H1 (cell line): ENCODE measurements around the gene NPTXR. TPM values are rescaled to one million over a fixed set of nuclear protein-coding genes. Genes with fewer than 3 reads are reported as not detected.

Experiments
- CTCF ChIA-PET: fragments of 300-600 bp; sonication (Branson Sonifier 250); formaldehyde crosslinking; loops from one replicate; lab custom pipeline; 2021; ENCODE audit not compliant: partially characterized antibody; lab: Charles Lee
- POLR2A ChIA-PET: fragments of 300-600 bp; sonication (Branson Sonifier 250); formaldehyde crosslinking; loops from one replicate; lab custom pipeline; 2021; ENCODE audit warnings: inconsistent platforms; ENCODE audit not compliant: partially characterized antibody; lab: Charles Lee
- DNase-seq, 2 experiments: peaks; one replicate each; pipeline versions ENCODE4 v3.0.0 to v3.0.0-alpha.2; 2010 to 2022; ENCODE audit warnings: low spot score in 2 of 2, low read depth in 1 of 2, mixed read lengths in 1 of 2
- FAIRE-seq: peaks from 2 replicates; lab custom pipeline; 2011; peaks lifted over from hg19 to GRCh38; lab: Jason Lieb, UNC
- H2AFZ ChIP-seq: 2 replicates; pipeline ENCODE4 v1.8.1; 2012; ENCODE audit warnings: low read length, inconsistent platforms
- H2AK5ac ChIP-seq: 2 replicates; pipeline ENCODE4 v1.6.1; 2013; ENCODE audit warnings: low read depth, low read length
- H2BK120ac ChIP-seq: replicated peaks from 2 replicates; pipeline ENCODE3; 2013; ENCODE audit warnings: low read depth, low read length, inconsistent platforms
- H2BK12ac ChIP-seq: 2 replicates; pipeline ENCODE4 v1.6.1; 2013; ENCODE audit warnings: low read depth, low read length
- H2BK15ac ChIP-seq: 2 replicates; pipeline ENCODE4 v1.6.1; 2013; ENCODE audit warnings: low read length
- H2BK20ac ChIP-seq: 2 replicates; pipeline ENCODE4 v1.6.1; 2013; ENCODE audit warnings: low read length
- H2BK5ac ChIP-seq: 2 replicates; pipeline ENCODE4 v1.6.1; 2013; ENCODE audit warnings: low read depth, low read length
- H3K14ac ChIP-seq: 2 replicates; pipeline ENCODE4 v1.6.1; 2013; ENCODE audit warnings: inconsistent platforms; ENCODE audit not compliant: insufficient read length
- H3K18ac ChIP-seq: 2 replicates; pipeline ENCODE4 v1.6.1; 2013; ENCODE audit warnings: low read length; ENCODE audit errors: extremely low read depth
- H3K23ac ChIP-seq: 2 replicates; pipeline ENCODE4 v1.6.1; 2013; ENCODE audit warnings: inconsistent platforms; ENCODE audit not compliant: insufficient read length
- H3K23me2 ChIP-seq: 2 replicates; pipeline ENCODE4 v1.6.1; 2013; ENCODE audit warnings: low read depth, low read length
- H3K27ac ChIP-seq: 2 replicates; pipeline ENCODE4 v1.6.1; 2011; ENCODE audit warnings: low read depth, low read length, inconsistent platforms
- H3K27me3 ChIP-seq, 4 experiments: replicated peaks in 1 of 4; 1 replicate in 1 of 4; 2 replicates in 3 of 4; pipeline versions ENCODE4 v1.6.1 to v1.8.1; 2011 to 2013; ENCODE audit warnings: low read length in 3 of 4, mild to moderate bottlenecking in 3 of 4, inconsistent platforms in 2 of 4, mixed read lengths in 2 of 4, moderate library complexity in 1 of 4; ENCODE audit not compliant: control insufficient read depth in 3 of 4, insufficient read depth in 3 of 4; ENCODE audit errors: extremely low read depth in 1 of 4
- H3K36me3 ChIP-seq, 4 experiments: 2 replicates each; pipeline versions ENCODE4 v1.6.1 to v1.8.1; 2011 to 2013; ENCODE audit warnings: mild to moderate bottlenecking in 4 of 4, low read length in 3 of 4, moderate library complexity in 2 of 4, control low read depth in 1 of 4, inconsistent platforms in 1 of 4; ENCODE audit not compliant: insufficient read depth in 4 of 4, control insufficient read depth in 2 of 4
- H3K4ac ChIP-seq: replicated peaks from 2 replicates; pipeline ENCODE3; 2013; ENCODE audit warnings: low read length, low read depth, mixed read lengths, inconsistent platforms; ENCODE audit not compliant: insufficient read length
- H3K4me1 ChIP-seq, 4 experiments: replicated peaks in 1 of 4; 1 replicate in 1 of 4; 2 replicates in 3 of 4; pipeline versions ENCODE4 v1.6.1 to v1.8.1; 2011 to 2013; ENCODE audit warnings: low read length in 3 of 4, inconsistent platforms in 2 of 4, mixed read lengths in 1 of 4; ENCODE audit not compliant: insufficient read depth in 4 of 4, control insufficient read depth in 3 of 4
- H3K4me2 ChIP-seq, 2 experiments: 2 replicates each; pipeline versions ENCODE4 v1.6.1 to v1.8.1; 2011 to 2013; ENCODE audit warnings: low read depth in 2 of 2, low read length in 2 of 2, control low read depth in 1 of 2, inconsistent platforms in 1 of 2, mild to moderate bottlenecking in 1 of 2; ENCODE audit not compliant: insufficient read depth in 1 of 2
- H3K4me3 ChIP-seq, 4 experiments: fragments of 200-600, 300-600 bp in 1 of 4; sonication (generic), shearing (Covaris generic), sonication (Bioruptor Twin) in 1 of 4; 2 replicates each; pipeline versions ENCODE4 v1.5.1 to v1.8.1; 2011 to 2016; ENCODE audit warnings: low read length in 4 of 4, low read depth in 3 of 4, control low read depth in 2 of 4, inconsistent platforms in 2 of 4, mild to moderate bottlenecking in 2 of 4, mixed read lengths in 1 of 4, moderate library complexity in 1 of 4; ENCODE audit not compliant: insufficient read depth in 2 of 4; ENCODE audit errors: extremely low read depth in 1 of 4
- H3K56ac ChIP-seq: replicated peaks from 2 replicates; pipeline ENCODE3; 2013; ENCODE audit warnings: low read depth, mild to moderate bottlenecking, mixed read lengths, low read length, inconsistent platforms; ENCODE audit not compliant: insufficient read length
- H3K79me1 ChIP-seq: 2 replicates; pipeline ENCODE4 v1.6.1; 2013; ENCODE audit warnings: low read depth, low read length, control low read depth
- H3K79me2 ChIP-seq, 2 experiments: 2 replicates each; pipeline versions ENCODE4 v1.6.1 to v1.8.1; 2012 to 2013; ENCODE audit warnings: low read length in 2 of 2, mild to moderate bottlenecking in 2 of 2, inconsistent platforms in 1 of 2; ENCODE audit not compliant: insufficient read depth in 2 of 2, control insufficient read depth in 1 of 2
- H3K9ac ChIP-seq, 4 experiments: replicated peaks in 1 of 4; 1 replicate in 1 of 4; 2 replicates in 3 of 4; pipeline versions ENCODE4 v1.6.1 to v1.8.1; 2011 to 2013; ENCODE audit warnings: low read depth in 3 of 4, low read length in 3 of 4, control low read depth in 2 of 4, mild to moderate bottlenecking in 2 of 4, moderate library complexity in 2 of 4, inconsistent platforms in 1 of 4; ENCODE audit errors: extremely low read depth in 1 of 4
- H3K9me3 ChIP-seq, 2 experiments: 2 replicates each; pipeline versions ENCODE4 v1.6.1 to v1.8.1; 2012 to 2013; ENCODE audit warnings: mild to moderate bottlenecking in 2 of 2, moderate library complexity in 2 of 2, control low read depth in 1 of 2, inconsistent platforms in 1 of 2, low read depth in 1 of 2, low read length in 1 of 2, mixed read lengths in 1 of 2; ENCODE audit not compliant: insufficient read depth in 2 of 2
- H4K20me1 ChIP-seq, 2 experiments: replicated peaks in 1 of 2; 2 replicates each; pipeline versions ENCODE3 to v1.8.1; 2011 to 2013; ENCODE audit warnings: inconsistent platforms in 2 of 2, low read length in 2 of 2, mild to moderate bottlenecking in 1 of 2; ENCODE audit not compliant: insufficient read depth in 2 of 2, control insufficient read depth in 1 of 2
- H4K5ac ChIP-seq: 2 replicates; pipeline ENCODE4 v1.6.1; 2013; ENCODE audit warnings: low read length, low read depth, mixed read lengths, inconsistent platforms; ENCODE audit not compliant: insufficient read length
- H4K8ac ChIP-seq: 2 replicates; pipeline ENCODE4 v1.8.0; 2013; ENCODE audit warnings: mild to moderate bottlenecking, moderate library complexity, low read length, inconsistent platforms; ENCODE audit not compliant: insufficient read depth; ENCODE audit errors: extremely low read depth
- H4K91ac ChIP-seq: replicated peaks from 2 replicates; pipeline ENCODE3; 2013; ENCODE audit warnings: low read length, mixed read lengths, inconsistent platforms; ENCODE audit not compliant: insufficient read length
- BRCA1 ChIP-seq: IDR thresholded peaks from 2 replicates; pipeline ENCODE4 v1.6.1; 2012; ENCODE audit warnings: low read depth, low read length, improper control_type of control experiment
- CBX8 ChIP-seq: fragments of 300-800, 300-1000 bp; sonication (generic); IDR thresholded peaks from 2 replicates; pipeline ENCODE4 v1.7.1; 2016; ENCODE audit warnings: low read depth, low read length, borderline replicate concordance
- CHD1 ChIP-seq: IDR thresholded peaks from 2 replicates; pipeline ENCODE4 v1.6.1; 2012; ENCODE audit warnings: low read depth, low read length, improper control_type of control experiment
- CTBP2 ChIP-seq: IDR thresholded peaks from 2 replicates; pipeline ENCODE4 v1.7.0; 2011; ENCODE audit warnings: borderline replicate concordance, mild to moderate bottlenecking, moderate library complexity, mixed read lengths, low read length; ENCODE audit not compliant: insufficient read depth, insufficient read length
- CTCF ChIP-seq, 3 experiments: IDR thresholded peaks; 1 replicate in 2 of 3; 2 replicates in 1 of 3; pipeline versions ENCODE4 v1.5.1 to v1.6.1; 2011; ENCODE audit warnings: low read length in 3 of 3, mild to moderate bottlenecking in 3 of 3, inconsistent platforms in 2 of 3, low read depth in 1 of 3, moderate library complexity in 1 of 3; ENCODE audit not compliant: insufficient read depth in 1 of 3; ENCODE audit errors: control extremely low read depth in 1 of 3
- EZH2 ChIP-seq: fragments of 200-600 bp; sonication (generic); IDR thresholded peaks from 2 replicates; pipeline ENCODE4 v1.7.1; 2012; ENCODE audit warnings: low read depth, mild to moderate bottlenecking, moderate library complexity, low read length, inconsistent platforms; ENCODE audit not compliant: severe bottlenecking
- GTF2F1 ChIP-seq: IDR thresholded peaks from 2 replicates; pipeline ENCODE4 v1.6.1; 2012; ENCODE audit warnings: low read depth, low read length, improper control_type of control experiment, borderline replicate concordance
- HDAC6 ChIP-seq: IDR thresholded peaks from one replicate; pipeline ENCODE4 v1.7.1; 2012; ENCODE audit warnings: low read depth, mild to moderate bottlenecking, inconsistent platforms, low read length, moderate library complexity
- NANOG ChIP-seq: IDR thresholded peaks from 2 replicates; pipeline ENCODE4 v1.6.1; 2011; ENCODE audit warnings: low read length, low read depth, mild to moderate bottlenecking, inconsistent platforms; ENCODE audit not compliant: insufficient read depth, poor library complexity, severe bottlenecking
- RFX5 ChIP-seq: IDR thresholded peaks from 2 replicates; pipeline ENCODE4 v1.6.1; 2011; ENCODE audit warnings: low read depth, low read length, improper control_type of control experiment, borderline replicate concordance
- SP1 ChIP-seq: IDR thresholded peaks from 2 replicates; pipeline ENCODE4 v1.6.1; 2011; ENCODE audit warnings: low read depth, low read length
- SP2 ChIP-seq: IDR thresholded peaks from 2 replicates; pipeline ENCODE4 v1.6.1; 2012; ENCODE audit warnings: mild to moderate bottlenecking, low read length, inconsistent platforms
- WGBS, 2 experiments: shearing (Covaris generic) in 1 of 2; methylation state at CpG; one replicate each; pipeline versions ENCODE4 v1.1.6 to v1.1.7; 2013 to 2015; ENCODE audit warnings: low lambda C conversion rate in 2 of 2, mixed read lengths in 2 of 2, inconsistent platforms in 1 of 2, low coverage in 1 of 2, missing lambda C conversion rate in 1 of 2; ENCODE audit not compliant: insufficient replicate concordance in 2 of 2, insufficient coverage in 1 of 2, insufficient read length in 1 of 2; ENCODE audit errors: extremely low coverage in 1 of 2, missing lambda C conversion rate in 1 of 2; 5-methylcytosine and 5-hydroxymethylcytosine counted together
- polyA plus RNA-seq, 7 experiments: library from polyadenylated mRNA; depleted of rRNA in 3 of 7; stranded (reverse) in 5 of 7; unstranded in 2 of 7; fragments of >200 nt in 5 of 7; fragments of 200-250 nt in 2 of 7; gene quantifications; 1 replicate in 5 of 7; 2 replicates in 1 of 7; 4 replicates in 1 of 7; pipeline versions ENCODE4 v1.2.1 to v1.2.3, GENCODE V29; 2011 to 2013; ENCODE audit warnings: missing spikeins in 2 of 7, mixed read lengths in 2 of 7
- total RNA-seq: library from RNA; stranded (reverse); fragmentation: NEBNext Ultra II Directional; extraction: Animal tissue kit (Norgen Biotek cat#: 25700); gene quantifications from 2 replicates; pipeline ENCODE4 v1.2.1, GENCODE V29; 2021

Gene NPTXR
- total and polyA plus RNA-seq, 2 of the 8 experiments (the other 6 are each of a cell fraction or from before 2014, with no cell fraction given) = 3.7 to 6.4 TPM

GRCh38 chr22:38879961-38880360 is 36.1 kb upstream of the NPTXR start:
- no peak overlapping the region for H4K8ac ChIP-seq
- no peak overlapping the region for H3K14ac ChIP-seq
- no peak overlapping the region for H3K4ac ChIP-seq
- no peak overlapping the region for H3K56ac ChIP-seq
- H2BK20ac ChIP-seq = no peak overlapping the region
- H3K23ac ChIP-seq = no peak overlapping the region
- CTCF ChIA-PET = interaction anchor here (2.1 to 2.5 kb wide), 2 partner anchors 48 to 255 kb away, joined by 4 to 11 read pairs; no protein-coding TSS in a partner anchor
- H2BK12ac ChIP-seq = no peak overlapping the region
- H3K79me2 ChIP-seq = no peaks in the 10 kb centered on the region
- FAIRE-seq (no peak), DNase-seq (no peak)
- H2BK120ac ChIP-seq = no peak overlapping the region
- no peaks in the 10 kb centered on the region for H3K9me3 ChIP-seq
- no peak overlapping the region for H3K4me3 ChIP-seq
- H3K18ac ChIP-seq = no peak overlapping the region
- POLR2A ChIA-PET = no interaction called here
- no peak overlapping the region for H3K4me2 ChIP-seq
- H2BK15ac ChIP-seq = no peak overlapping the region
- no peak overlapping the region for H4K91ac ChIP-seq
- no peaks in the 10 kb centered on the region; a peak in 1 of 7 replicates for H3K27me3 ChIP-seq
- peaks cover 0 to 3% (median 0%) of the 10 kb centered on the region in 4 experiments; a peak in 1 of 7 replicates for H3K4me1 ChIP-seq
- H3K79me1 ChIP-seq = no peaks in the 10 kb centered on the region
- no peaks in the 10 kb centered on the region for H3K23me2 ChIP-seq
- H4K20me1 ChIP-seq = no peaks in the 10 kb centered on the region
- WGBS, 2 experiments = 81% methylated on average over 5 of the region's 5 CpGs; no CpG with 5 or more reads in 1 of the 2 experiments
- no peak overlapping the region for H4K5ac ChIP-seq
- no peak overlapping the region for H2AK5ac ChIP-seq
- H3K36me3 ChIP-seq = no peaks in the 10 kb centered on the region
- no peak overlapping the region for H3K27ac ChIP-seq
- no peak overlapping the region for H2AFZ ChIP-seq
- H2BK5ac ChIP-seq = no peak overlapping the region
- no peak overlapping the region for H3K9ac ChIP-seq
- TF ChIP-seq SP2 = no peak
- TF ChIP-seq EZH2 = no peak
- TF ChIP-seq BRCA1 = no peak
- no peak for TF ChIP-seq CTCF (IDR thresholded peaks at IDR 0.05; ENCODE audit: control extremely low read depth in 1 of 3, insufficient read depth in 1 of 3, low read depth in 1 of 3, low read length in 3 of 3)
- TF ChIP-seq CBX8 = no peak
- TF ChIP-seq RFX5 = no peak
- TF ChIP-seq NANOG = no peak
- TF ChIP-seq GTF2F1 = no peak
- TF ChIP-seq CHD1 = no peak
- TF ChIP-seq SP1 = no peak
- no peak for TF ChIP-seq HDAC6
- no peak for TF ChIP-seq CTBP2
